ENCODE measurements around the gene MYEOV.

DNA sequence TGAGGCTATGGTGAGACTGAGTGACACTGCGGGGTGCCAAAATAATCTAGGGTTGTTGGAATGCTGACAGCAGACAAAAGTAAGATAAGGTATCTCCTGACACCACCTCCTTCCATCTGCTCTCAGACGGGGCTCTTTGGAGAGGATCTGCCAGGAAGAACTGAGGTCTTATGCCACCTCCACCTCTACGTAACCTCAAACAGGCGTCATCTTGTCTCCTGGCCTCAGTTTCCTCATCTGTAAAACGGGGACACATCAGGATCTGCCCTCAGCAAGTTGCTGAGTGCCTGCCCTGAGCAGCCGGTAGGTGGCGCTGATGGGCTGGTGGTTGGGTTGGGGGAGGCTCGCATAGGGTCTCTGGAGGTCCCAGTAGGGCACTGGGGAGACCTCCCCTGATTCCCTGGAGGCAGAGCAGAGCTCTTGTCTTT is 1.7 kb upstream of the MYEOV start:
- TF ChIP-seq, protein P1, sequence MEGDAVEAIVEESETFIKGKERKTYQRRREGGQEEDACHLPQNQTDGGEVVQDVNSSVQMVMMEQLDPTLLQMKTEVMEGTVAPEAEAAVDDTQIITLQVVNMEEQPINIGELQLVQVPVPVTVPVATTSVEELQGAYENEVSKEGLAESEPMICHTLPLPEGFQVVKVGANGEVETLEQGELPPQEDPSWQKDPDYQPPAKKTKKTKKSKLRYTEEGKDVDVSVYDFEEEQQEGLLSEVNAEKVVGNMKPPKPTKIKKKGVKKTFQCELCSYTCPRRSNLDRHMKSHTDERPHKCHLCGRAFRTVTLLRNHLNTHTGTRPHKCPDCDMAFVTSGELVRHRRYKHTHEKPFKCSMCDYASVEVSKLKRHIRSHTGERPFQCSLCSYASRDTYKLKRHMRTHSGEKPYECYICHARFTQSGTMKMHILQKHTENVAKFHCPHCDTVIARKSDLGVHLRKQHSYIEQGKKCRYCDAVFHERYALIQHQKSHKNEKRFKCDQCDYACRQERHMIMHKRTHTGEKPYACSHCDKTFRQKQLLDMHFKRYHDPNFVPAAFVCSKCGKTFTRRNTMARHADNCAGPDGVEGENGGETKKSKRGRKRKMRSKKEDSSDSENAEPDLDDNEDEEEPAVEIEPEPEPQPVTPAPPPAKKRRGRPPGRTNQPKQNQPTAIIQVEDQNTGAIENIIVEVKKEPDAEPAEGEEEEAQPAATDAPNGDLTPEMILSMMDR (IDR thresholded peaks at IDR 0.05; ENCODE audit: low read depth, low read length, missing input control): peak; percentile 73
- TF ChIP-seq, protein P2, sequence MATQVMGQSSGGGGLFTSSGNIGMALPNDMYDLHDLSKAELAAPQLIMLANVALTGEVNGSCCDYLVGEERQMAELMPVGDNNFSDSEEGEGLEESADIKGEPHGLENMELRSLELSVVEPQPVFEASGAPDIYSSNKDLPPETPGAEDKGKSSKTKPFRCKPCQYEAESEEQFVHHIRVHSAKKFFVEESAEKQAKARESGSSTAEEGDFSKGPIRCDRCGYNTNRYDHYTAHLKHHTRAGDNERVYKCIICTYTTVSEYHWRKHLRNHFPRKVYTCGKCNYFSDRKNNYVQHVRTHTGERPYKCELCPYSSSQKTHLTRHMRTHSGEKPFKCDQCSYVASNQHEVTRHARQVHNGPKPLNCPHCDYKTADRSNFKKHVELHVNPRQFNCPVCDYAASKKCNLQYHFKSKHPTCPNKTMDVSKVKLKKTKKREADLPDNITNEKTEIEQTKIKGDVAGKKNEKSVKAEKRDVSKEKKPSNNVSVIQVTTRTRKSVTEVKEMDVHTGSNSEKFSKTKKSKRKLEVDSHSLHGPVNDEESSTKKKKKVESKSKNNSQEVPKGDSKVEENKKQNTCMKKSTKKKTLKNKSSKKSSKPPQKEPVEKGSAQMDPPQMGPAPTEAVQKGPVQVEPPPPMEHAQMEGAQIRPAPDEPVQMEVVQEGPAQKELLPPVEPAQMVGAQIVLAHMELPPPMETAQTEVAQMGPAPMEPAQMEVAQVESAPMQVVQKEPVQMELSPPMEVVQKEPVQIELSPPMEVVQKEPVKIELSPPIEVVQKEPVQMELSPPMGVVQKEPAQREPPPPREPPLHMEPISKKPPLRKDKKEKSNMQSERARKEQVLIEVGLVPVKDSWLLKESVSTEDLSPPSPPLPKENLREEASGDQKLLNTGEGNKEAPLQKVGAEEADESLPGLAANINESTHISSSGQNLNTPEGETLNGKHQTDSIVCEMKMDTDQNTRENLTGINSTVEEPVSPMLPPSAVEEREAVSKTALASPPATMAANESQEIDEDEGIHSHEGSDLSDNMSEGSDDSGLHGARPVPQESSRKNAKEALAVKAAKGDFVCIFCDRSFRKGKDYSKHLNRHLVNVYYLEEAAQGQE (IDR thresholded peaks at IDR 0.05): no peak
- TF ChIP-seq SP1 (IDR thresholded peaks at IDR 0.05): no peak
- no peak for TF ChIP-seq TAF1 (conservative IDR thresholded peaks at IDR 0.05)
- no peak for TF ChIP-seq EGR1 (IDR thresholded peaks at IDR 0.05; ENCODE audit: low read depth in 2 of 2)
